ENCODE results near the gene CCR9.

CCR9 gene

DNA sequence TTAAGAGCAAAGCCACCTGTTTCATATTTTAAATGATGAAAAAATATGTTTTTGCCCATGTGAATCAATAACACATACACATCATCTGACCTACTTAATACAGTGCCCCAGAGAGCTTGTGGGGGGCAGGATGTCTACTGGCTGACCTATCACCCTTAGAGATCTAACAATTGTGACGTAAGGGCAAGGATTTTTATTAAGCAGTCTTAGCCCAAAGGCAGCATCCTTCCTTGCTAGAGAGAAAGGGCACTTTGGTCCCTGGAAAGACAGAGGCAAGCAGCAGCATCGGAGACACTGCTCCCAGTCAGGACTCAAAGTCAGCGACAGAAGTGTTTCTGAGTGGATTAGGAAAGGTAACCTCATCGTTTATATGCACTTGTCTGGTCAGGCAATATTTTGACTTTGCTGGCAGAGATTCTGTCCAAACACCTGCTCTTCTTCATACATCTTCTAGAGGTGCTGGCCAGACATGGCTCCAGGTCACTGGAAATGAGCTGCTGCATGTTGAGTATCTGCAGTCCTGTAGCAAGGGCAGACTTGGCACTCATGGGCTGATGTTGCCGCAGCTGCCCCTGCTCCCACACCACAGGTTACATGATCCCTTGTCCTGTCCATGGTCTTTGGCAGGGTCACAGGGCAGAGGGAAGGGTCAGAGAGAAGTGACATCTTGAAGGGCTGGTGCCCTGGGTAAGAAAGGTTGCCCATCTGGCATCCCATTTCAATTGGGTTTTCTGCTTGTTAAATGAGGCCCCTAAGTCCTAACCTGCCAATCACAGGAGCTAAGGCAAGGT lies 58.7 kb downstream of the CCR9 start:
- no peak for TF ChIP-seq POLR2AphosphoS5 (IDR thresholded peaks at IDR 0.05; ENCODE audit: low read depth, low read length)
- TF ChIP-seq SIN3A (IDR thresholded peaks at IDR 0.05; ENCODE audit: borderline replicate concordance, insufficient read depth, low read length), result no peak
- TF ChIP-seq FOXP2 (optimal IDR thresholded peaks at IDR 0.05; ENCODE audit: borderline replicate concordance, extremely low read depth, extremely low read length, insufficient read depth), result no peak
- TF ChIP-seq, protein P1, sequence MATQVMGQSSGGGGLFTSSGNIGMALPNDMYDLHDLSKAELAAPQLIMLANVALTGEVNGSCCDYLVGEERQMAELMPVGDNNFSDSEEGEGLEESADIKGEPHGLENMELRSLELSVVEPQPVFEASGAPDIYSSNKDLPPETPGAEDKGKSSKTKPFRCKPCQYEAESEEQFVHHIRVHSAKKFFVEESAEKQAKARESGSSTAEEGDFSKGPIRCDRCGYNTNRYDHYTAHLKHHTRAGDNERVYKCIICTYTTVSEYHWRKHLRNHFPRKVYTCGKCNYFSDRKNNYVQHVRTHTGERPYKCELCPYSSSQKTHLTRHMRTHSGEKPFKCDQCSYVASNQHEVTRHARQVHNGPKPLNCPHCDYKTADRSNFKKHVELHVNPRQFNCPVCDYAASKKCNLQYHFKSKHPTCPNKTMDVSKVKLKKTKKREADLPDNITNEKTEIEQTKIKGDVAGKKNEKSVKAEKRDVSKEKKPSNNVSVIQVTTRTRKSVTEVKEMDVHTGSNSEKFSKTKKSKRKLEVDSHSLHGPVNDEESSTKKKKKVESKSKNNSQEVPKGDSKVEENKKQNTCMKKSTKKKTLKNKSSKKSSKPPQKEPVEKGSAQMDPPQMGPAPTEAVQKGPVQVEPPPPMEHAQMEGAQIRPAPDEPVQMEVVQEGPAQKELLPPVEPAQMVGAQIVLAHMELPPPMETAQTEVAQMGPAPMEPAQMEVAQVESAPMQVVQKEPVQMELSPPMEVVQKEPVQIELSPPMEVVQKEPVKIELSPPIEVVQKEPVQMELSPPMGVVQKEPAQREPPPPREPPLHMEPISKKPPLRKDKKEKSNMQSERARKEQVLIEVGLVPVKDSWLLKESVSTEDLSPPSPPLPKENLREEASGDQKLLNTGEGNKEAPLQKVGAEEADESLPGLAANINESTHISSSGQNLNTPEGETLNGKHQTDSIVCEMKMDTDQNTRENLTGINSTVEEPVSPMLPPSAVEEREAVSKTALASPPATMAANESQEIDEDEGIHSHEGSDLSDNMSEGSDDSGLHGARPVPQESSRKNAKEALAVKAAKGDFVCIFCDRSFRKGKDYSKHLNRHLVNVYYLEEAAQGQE (IDR thresholded peaks at IDR 0.05; ENCODE audit: insufficient read depth in 1 of 2, low read depth in 2 of 2, low read length in 2 of 2), result no peak
- no peak for TF ChIP-seq TAF1 (IDR thresholded peaks at IDR 0.05; ENCODE audit: borderline replicate concordance, insufficient read depth, low read length)

DNA sequence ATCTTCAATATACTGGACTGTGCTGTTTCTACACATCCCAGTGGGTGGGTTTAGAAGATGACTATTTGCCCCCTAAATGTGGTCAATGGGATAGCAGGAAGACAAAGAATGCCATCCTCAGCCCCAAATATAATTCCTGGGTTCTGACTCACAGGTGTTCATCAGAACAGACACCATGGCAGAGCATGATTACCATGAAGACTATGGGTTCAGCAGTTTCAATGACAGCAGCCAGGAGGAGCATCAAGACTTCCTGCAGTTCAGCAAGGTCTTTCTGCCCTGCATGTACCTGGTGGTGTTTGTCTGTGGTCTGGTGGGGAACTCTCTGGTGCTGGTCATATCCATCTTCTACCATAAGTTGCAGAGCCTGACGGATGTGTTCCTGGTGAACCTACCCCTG lies 60.0 kb downstream of the CCR9 start:
- TF ChIP-seq TAF1 (IDR thresholded peaks at IDR 0.05; ENCODE audit: borderline replicate concordance, insufficient read depth, low read length) (no peak), POLR2AphosphoS5 (IDR thresholded peaks at IDR 0.05; ENCODE audit: low read depth, low read length) (no peak), SIN3A (IDR thresholded peaks at IDR 0.05; ENCODE audit: borderline replicate concordance, insufficient read depth, low read length) (no peak), FOXP2 (optimal IDR thresholded peaks at IDR 0.05; ENCODE audit: borderline replicate concordance, extremely low read depth, extremely low read length, insufficient read depth) (no peak)
- TF ChIP-seq, protein P1 (IDR thresholded peaks at IDR 0.05; ENCODE audit: insufficient read depth in 1 of 2, low read depth in 2 of 2, low read length in 2 of 2), result no peak

DNA sequence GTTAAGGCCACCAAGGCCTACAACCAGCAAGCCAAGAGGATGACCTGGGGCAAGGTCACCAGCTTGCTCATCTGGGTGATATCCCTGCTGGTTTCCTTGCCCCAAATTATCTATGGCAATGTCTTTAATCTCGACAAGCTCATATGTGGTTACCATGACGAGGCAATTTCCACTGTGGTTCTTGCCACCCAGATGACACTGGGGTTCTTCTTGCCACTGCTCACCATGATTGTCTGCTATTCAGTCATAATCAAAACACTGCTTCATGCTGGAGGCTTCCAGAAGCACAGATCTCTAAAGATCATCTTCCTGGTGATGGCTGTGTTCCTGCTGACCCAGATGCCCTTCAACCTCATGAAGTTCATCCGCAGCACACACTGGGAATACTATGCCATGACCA lies 60.5 kb downstream of the CCR9 start:
- TF ChIP-seq POLR2AphosphoS5 (IDR thresholded peaks at IDR 0.05; ENCODE audit: low read depth, low read length) (no peak), SIN3A (IDR thresholded peaks at IDR 0.05; ENCODE audit: borderline replicate concordance, insufficient read depth, low read length) (no peak), TAF1 (IDR thresholded peaks at IDR 0.05; ENCODE audit: borderline replicate concordance, insufficient read depth, low read length) (no peak), FOXP2 (optimal IDR thresholded peaks at IDR 0.05; ENCODE audit: borderline replicate concordance, extremely low read depth, extremely low read length, insufficient read depth) (no peak)
- TF ChIP-seq, protein P1 (IDR thresholded peaks at IDR 0.05; ENCODE audit: insufficient read depth in 1 of 2, low read depth in 2 of 2, low read length in 2 of 2), result no peak

DNA sequence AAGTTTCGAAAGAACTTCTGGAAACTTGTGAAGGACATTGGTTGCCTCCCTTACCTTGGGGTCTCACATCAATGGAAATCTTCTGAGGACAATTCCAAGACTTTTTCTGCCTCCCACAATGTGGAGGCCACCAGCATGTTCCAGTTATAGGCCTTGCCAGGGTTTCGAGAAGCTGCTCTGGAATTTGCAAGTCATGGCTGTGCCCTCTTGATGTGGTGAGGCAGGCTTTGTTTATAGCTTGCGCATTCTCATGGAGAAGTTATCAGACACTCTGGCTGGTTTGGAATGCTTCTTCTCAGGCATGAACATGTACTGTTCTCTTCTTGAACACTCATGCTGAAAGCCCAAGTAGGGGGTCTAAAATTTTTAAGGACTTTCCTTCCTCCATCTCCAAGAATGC lies 61.0 kb downstream of the CCR9 start:
- TF ChIP-seq, protein P1 (IDR thresholded peaks at IDR 0.05; ENCODE audit: insufficient read depth in 1 of 2, low read depth in 2 of 2, low read length in 2 of 2), result no peak

DNA sequence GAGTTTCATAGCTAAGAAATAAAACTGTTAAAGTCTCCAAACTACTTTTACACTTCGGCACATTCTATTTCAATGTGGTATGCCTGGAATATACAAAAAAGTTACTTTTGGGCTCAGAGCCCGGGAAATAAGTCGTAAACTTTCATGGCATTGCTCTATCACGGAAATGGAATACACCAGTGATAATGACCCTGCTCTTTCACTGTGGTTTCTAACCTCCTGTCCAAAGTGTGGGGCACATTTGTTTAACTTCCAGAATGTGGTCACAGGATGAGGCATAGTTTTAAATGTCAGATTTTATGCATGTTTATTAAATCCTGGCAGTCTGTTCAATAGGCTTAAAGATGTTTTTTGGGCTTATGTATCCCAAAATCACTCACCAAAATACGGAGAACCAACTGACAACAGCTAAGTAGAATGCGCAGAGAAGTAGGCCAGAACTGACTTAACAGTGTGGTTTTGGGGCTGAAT lies 62.0 kb downstream of the CCR9 start:
- no peak for TF ChIP-seq SIN3A (IDR thresholded peaks at IDR 0.05; ENCODE audit: borderline replicate concordance, insufficient read depth, low read length)
- TF ChIP-seq, protein P1 (IDR thresholded peaks at IDR 0.05; ENCODE audit: insufficient read depth in 1 of 2, low read depth in 2 of 2, low read length in 2 of 2), result no peak
- TF ChIP-seq TAF1 (IDR thresholded peaks at IDR 0.05; ENCODE audit: borderline replicate concordance, insufficient read depth, low read length), result no peak
- TF ChIP-seq FOXP2 (optimal IDR thresholded peaks at IDR 0.05; ENCODE audit: borderline replicate concordance, extremely low read depth, extremely low read length, insufficient read depth), result no peak
- TF ChIP-seq POLR2AphosphoS5 (IDR thresholded peaks at IDR 0.05; ENCODE audit: low read depth, low read length), result no peak
